Ovary (tissue), 9 donors: ENCODE measurements around the gene SLC22A6. TPM values are rescaled to one million over a fixed set of nuclear protein-coding genes. Genes with fewer than 3 reads are reported as not detected.

Experiments used
- DNase-seq, 5 donors: peaks; one replicate each; pipeline ENCODE4 v3.0.0-alpha.2; 2019 to 2020
- H3K27ac ChIP-seq, 2 donors: fragments of 200-600 bp; one replicate each; pipeline versions ENCODE4 v1.5.1 to v1.8.0; 2019 to 2022
- H3K27me3 ChIP-seq: fragments of 200-600 bp; one replicate; pipeline ENCODE4 v1.8.0; 2022
- H3K36me3 ChIP-seq: fragments of 200-600 bp; sonication (generic); one replicate; pipeline ENCODE4 v1.5.1; 2019
- H3K4me1 ChIP-seq: one replicate; pipeline ENCODE4 v1.8.1; 2013; ENCODE audit warnings: mild to moderate bottlenecking, moderate library complexity; ENCODE audit not compliant: insufficient read depth
- H3K4me3 ChIP-seq: fragments of 200-600 bp; sonication (generic); one replicate; pipeline ENCODE4 v1.5.1; 2017
- H3K9me3 ChIP-seq, 2 donors: fragments of 200-600 bp in 1 of 2; sonication (generic) in 1 of 2; one replicate each; pipeline versions ENCODE4 v1.5.1 to v1.8.1; 2013 to 2019; ENCODE audit warnings: mild to moderate bottlenecking in 1 of 2, moderate library complexity in 1 of 2
- CTCF ChIP-seq, 3 donors: fragments of 450-650 bp in 2 of 3; fragments of 200-600 bp in 1 of 3; IDR thresholded peaks; one replicate each; pipeline versions ENCODE4 v1.5.1 to v1.8.0; 2016 to 2022; ENCODE audit warnings: antibody characterized with exemption in 3 of 3, mild to moderate bottlenecking in 1 of 3
- EP300 ChIP-seq: sonication (generic); formaldehyde crosslinking; IDR thresholded peaks from one replicate; pipeline ENCODE4 v1.6.1; 2017; ENCODE audit warnings: antibody characterized with exemption
- POLR2A ChIP-seq: fragments of 450-650 bp; IDR thresholded peaks from one replicate; pipeline ENCODE4 v1.6.1; 2017; ENCODE audit warnings: antibody characterized with exemption, mild to moderate bottlenecking, moderate library complexity
- WGBS, 3 donors: extraction: QIAGEN DNeasy Blood & Tissue Kit in 1 of 3; methylation state at CpG; one replicate each; pipeline versions ENCODE4 v1.1.5 to v1.1.7; 2013 to 2017; 5-methylcytosine and 5-hydroxymethylcytosine counted together
- intact Hi-C, 4 donors: fragments of 100-400 bp; cut with DNase I; formaldehyde crosslinking; loops; one replicate each; pipeline versions ENCODE4 v1.11.0 to v1.15.1; 2022 to 2023
- polyA plus RNA-seq, 2 donors: library from polyadenylated mRNA; stranded (reverse); fragments of 200-250 nt in 1 of 2; fragments of 350-450 nt in 1 of 2; fragmentation: Illumina TruSeq in 1 of 2; extraction: RNeasy Lipid Tissue Mini Kit (QIAGEN cat#74804) in 1 of 2; gene quantifications; one replicate each; pipeline ENCODE4 v1.2.3, GENCODE V29; 2013 to 2014
- total RNA-seq, 7 donors: library from RNA; depleted of rRNA in 2 of 7; stranded (reverse); fragments of >200 nt in 2 of 7; fragmentation: NEBNext Ultra II Directional in 3 of 7; extraction: Animal tissue kit (Norgen Biotek cat#: 25700) in 3 of 7; gene quantifications; one replicate each; pipeline versions ENCODE4 v1.1.0 to v1.2.4, GENCODE V29; 2016 to 2023
- donor health status: DM: no; HTN: no; CAD: no; lungs with moderate emphysema.
- donor health status: DM: no; HTN: no; CAD: no.
- donor health status: Bipolar disorder and iron deficiency.
- donor health status: DM: yes; HTN: yes; CAD: no.
- donor health status: DM: no; HTN: no; CAD: no.
- donor health status: DM: yes; HTN: yes; CAD: no.

The SLC22A6 gene
- total and polyA plus RNA-seq, 9 donors = not detected

- no peak overlapping the region for H3K4me3 ChIP-seq
- intact Hi-C loops = no loop called here
- no peaks in the 10 kb centered on the region for H3K27me3 ChIP-seq
- no peak for DNase-seq
- no peaks in the 10 kb centered on the region for H3K36me3 ChIP-seq
- no peak overlapping the region for H3K27ac ChIP-seq
- H3K4me1 ChIP-seq = no peaks in the 10 kb centered on the region
- TF ChIP-seq CTCF (IDR thresholded peaks at IDR 0.05) (no peak), POLR2A (no peak), EP300 (no peak)
- WGBS, 3 donors = 78 to 82% (median 79%) methylated on average over 5 of the region's 5 CpGs
- H3K9me3 ChIP-seq = no peaks in the 10 kb centered on the region
Observed at GRCh38 chr11:63010934-63011439, 26.2 kb upstream of the SLC22A6 start.

- Histone ChIP-seq H3K36me3 (no peaks in the 10 kb centered on the region), H3K27ac (no peak overlapping the region), H3K27me3 (no peaks in the 10 kb centered on the region), H3K9me3 (no peaks in the 10 kb centered on the region), H3K4me3 (no peak overlapping the region), H3K4me1 (no peaks in the 10 kb centered on the region)
- intact Hi-C loops = no loop called here
- no peak for DNase-seq
- 56 to 71% (median 67%) methylated on average over 5 of the region's 5 CpGs for WGBS, 3 donors
- TF ChIP-seq POLR2A = no peak
- no peak for TF ChIP-seq CTCF (IDR thresholded peaks at IDR 0.05)
- TF ChIP-seq EP300 = no peak
Observed at GRCh38 chr11:63007920-63008319, 23.2 kb upstream of the SLC22A6 start.

- H3K27me3 ChIP-seq = no peaks in the 10 kb centered on the region
- no peaks in the 10 kb centered on the region for H3K4me1 ChIP-seq
- no peak for TF ChIP-seq CTCF (IDR thresholded peaks at IDR 0.05)
- TF ChIP-seq EP300 = no peak
- no peak for TF ChIP-seq POLR2A
- DNase-seq = no peak
- WGBS, 3 donors = 40 to 53% (median 44%) methylated on average over 9 of the region's 9 CpGs
- intact Hi-C loops = no loop called here
- H3K4me3 ChIP-seq = no peak overlapping the region
- H3K9me3 ChIP-seq = no peaks in the 10 kb centered on the region
- no peaks in the 10 kb centered on the region for H3K36me3 ChIP-seq
- H3K27ac ChIP-seq = no peak overlapping the region
Observed at GRCh38 chr11:63001456-63001855, 16.7 kb upstream of the SLC22A6 start.

- Histone ChIP-seq H3K27ac (no peak overlapping the region), H3K4me3 (no peak overlapping the region), H3K27me3 (no peaks in the 10 kb centered on the region), H3K9me3 (no peaks in the 10 kb centered on the region), H3K36me3 (no peaks in the 10 kb centered on the region), H3K4me1 (no peaks in the 10 kb centered on the region)
- DNase-seq = no peak
- TF ChIP-seq CTCF (IDR thresholded peaks at IDR 0.05) (no peak), POLR2A (no peak), EP300 (no peak)
- 80 to 86% (median 86%) methylated on average over 7 of the region's 7 CpGs for whole genome bisulfite sequencing, 3 donors
- intact Hi-C loops = loop anchor here in 1 of 4 donors (5.0 kb wide), 1 partner anchor 67 kb away; no protein-coding TSS in a partner anchor
Observed at GRCh38 chr11:62999649-63000048, 14.9 kb upstream of the SLC22A6 start.
